C4-2B (cell line): Measurements from ENCODE around the gene RBFOX1.

Source experiments
- H3K27ac ChIP-seq: fragments of 450-650 bp; 2 replicates; pipeline ENCODE4 v1.5.1; 2017
- CTCF ChIP-seq: fragments of 450-650 bp; conservative IDR thresholded peaks from 2 replicates; pipeline ENCODE4 v1.5.1; 2017; ENCODE audit warnings: mild to moderate bottlenecking
- ZFX ChIP-seq: fragments of 450-650 bp; IDR thresholded peaks from 2 replicates; pipeline ENCODE4 v1.6.1; 2017

The RBFOX1 gene

DNA sequence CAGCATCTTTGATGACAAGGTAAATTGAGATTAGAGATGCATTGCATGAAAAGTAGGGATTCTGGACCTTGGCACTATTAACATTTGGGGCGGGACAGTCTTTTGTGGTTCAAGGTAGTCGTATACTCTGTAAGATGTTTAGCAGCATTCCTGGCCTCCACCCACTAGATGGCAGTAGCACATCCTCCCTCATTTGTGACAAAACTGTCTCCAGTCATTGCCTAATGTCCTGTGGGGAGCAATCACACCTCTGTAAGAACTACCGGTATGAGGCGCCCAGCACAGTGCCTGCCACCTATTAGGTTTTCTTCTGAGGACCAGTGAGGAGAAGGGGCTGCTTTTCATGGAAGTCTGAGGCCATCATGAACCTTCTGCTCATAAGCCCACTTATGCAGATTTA lies 180.8 kb downstream of the RBFOX1 start:
- peak; percentile 72 for TF ChIP-seq CTCF
- TF ChIP-seq ZFX = no peak
- H3K27ac ChIP-seq = no peak overlapping the region

GRCh38 chr16:7515543-7515942 lies 182.9 kb downstream of the RBFOX1 start:
- TF ChIP-seq CTCF (no peak), ZFX (no peak)
- no peak overlapping the region for H3K27ac ChIP-seq

- no peak overlapping the region for H3K27ac ChIP-seq
- TF ChIP-seq CTCF (no peak), ZFX (no peak)
These were observed 184.9 kb downstream of the RBFOX1 start for GRCh38 chr16:7517496-7517895.

DNA sequence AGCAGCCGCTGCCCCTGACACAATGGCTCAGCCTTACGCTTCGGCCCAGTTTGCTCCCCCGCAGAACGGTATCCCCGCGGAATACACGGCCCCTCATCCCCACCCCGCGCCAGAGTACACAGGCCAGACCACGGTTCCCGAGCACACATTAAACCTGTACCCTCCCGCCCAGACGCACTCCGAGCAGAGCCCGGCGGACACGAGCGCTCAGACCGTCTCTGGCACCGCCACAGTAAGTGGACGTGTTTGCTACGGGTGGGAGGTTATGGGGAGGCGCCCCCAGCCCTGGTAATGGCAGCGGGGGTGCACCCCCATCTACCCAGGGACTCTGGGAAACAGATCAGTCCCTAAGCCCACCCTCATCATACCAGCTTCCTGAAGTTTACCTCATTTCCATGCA lies 185.5 kb downstream of the RBFOX1 start:
- TF ChIP-seq CTCF (no peak), ZFX (no peak)

DNA sequence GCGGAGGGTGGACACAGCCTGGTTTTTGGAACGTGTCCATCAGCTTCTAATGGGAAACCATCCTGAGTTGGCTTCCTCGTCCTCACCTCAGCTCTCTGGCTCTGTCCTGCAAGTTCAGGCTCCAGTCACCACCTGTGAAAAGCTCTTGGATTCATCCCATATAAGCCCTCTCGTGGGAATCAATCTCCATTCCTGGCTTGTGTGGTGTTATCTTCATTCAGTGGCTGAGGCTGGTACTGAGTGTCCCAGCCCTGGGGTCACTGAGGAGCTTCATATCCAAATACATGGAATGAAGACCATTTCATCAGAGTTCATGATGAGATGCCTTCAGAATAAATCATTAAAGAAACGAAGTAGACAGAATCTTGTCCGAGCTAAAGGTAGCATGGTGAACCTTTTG lies 189.2 kb downstream of the RBFOX1 start:
- H3K27ac ChIP-seq = no peak overlapping the region
- TF ChIP-seq ZFX = no peak
- no peak for TF ChIP-seq CTCF

More for the DNA sequence above, 185.5 kb downstream of the RBFOX1 start:
- H3K27ac ChIP-seq = no peak overlapping the region

- H3K27ac ChIP-seq = no peak overlapping the region
- no peak for TF ChIP-seq CTCF
- TF ChIP-seq ZFX = no peak
These were observed 191.8 kb downstream of the RBFOX1 start for GRCh38 chr16:7524419-7524818.

DNA sequence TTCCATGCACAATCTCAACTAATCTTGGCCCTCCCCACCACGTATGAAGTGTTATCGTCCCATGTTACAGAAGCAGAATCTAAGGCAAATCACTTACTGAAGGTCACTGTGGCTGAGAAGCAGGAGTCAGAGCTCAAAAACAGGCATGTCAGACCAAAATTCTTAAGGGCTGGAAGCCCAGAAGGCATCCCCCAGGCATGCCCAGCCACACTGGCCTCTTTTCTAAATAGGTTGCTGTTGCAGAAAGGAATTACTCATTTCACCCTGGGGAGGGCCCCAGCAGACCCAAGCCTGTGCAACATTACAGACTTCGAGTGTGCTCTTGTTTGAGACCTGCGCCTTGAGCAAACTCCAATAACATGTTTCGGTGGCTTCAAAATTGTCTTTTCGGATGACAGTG lies 194.1 kb downstream of the RBFOX1 start:
- H3K27ac ChIP-seq = no peak overlapping the region
- no peak for TF ChIP-seq ZFX
- TF ChIP-seq CTCF = no peak
